GM18499 (cell line): ENCODE measurements around the gene ARHGAP22.
"Not testable (repeated sequence)": the region's sequence is repeated elsewhere in the genome, so short reads cannot be mapped to it uniquely, and the experiment has no call there.

Experiments
- ATAC-seq: cut with Tn5 transposase; IDR thresholded peaks from one replicate; pipeline ENCODE4 v1.9.1; 2021; ENCODE audit warnings: moderate number of reproducible peaks; ENCODE audit not compliant: insufficient read depth, unreplicated experiment

The ARHGAP22 gene

DNA sequence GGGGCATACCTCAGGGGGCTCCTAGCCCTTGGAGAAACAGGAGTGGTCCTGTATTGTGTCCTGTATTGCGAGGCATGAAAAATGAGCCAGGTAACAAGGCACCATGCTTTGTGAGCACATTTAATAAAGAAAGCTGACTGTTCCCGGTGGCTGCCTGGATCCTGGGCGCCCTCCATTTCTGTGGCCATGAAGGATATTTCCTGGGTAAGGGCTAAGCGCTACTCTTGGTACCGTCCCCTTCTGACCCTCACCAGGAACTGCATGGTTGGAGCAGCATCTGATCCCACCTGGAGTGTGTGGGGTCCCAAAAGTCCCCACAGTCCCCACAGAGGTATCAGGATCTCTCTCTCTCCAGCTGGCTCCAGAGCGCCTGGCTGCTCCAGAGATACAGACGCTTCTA, 158.9 kb downstream of the ARHGAP22 start:
- ATAC-seq = no peak

DNA sequence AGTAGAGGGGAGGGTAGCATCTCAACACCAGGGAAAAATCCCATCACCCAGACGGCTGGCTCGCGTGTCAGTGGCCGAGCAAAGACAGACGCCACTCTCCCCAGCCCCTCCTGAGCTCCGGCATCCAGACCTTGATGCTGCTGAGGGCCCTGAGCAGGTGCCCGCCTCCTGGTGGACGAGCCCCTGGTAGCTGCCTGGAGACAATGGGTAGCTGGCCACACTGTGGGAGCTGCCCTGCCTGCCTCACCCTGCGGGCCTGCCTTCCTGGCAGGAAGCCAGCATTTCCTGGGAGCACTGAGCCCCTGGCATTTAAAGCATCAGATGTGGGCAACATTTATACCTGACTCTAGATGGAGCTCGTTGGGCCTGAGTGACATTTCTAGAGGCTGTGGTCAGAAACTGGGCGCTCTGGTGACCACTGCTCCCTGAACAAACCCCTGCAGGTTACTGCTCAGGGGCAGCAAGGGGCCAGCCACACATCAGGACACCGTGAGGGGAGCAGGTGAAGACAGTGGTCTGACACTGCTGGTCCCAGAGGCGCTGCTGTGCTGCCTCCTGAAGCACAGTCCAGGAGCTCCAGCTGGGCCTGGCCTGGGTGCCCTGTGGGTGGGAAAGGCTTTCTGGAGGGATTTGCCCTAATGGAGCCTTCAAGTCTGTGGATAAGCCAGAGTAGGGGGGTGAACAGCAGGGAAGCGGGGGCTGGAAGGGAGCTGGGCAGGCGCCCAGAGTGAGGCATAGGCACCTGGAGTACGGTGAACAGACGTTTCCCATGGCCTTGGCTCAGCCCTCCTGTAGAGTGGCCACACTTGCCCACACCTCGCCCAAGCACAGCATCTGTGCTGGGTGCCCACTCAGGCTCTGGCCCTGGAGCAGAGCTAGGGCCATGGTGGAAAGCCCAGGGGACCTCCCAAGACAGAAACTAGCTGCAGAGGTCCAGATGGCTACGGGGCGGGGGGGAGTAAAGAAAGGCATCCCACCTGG, 159.7 kb downstream of the ARHGAP22 start:
- no peak for ATAC-seq

DNA sequence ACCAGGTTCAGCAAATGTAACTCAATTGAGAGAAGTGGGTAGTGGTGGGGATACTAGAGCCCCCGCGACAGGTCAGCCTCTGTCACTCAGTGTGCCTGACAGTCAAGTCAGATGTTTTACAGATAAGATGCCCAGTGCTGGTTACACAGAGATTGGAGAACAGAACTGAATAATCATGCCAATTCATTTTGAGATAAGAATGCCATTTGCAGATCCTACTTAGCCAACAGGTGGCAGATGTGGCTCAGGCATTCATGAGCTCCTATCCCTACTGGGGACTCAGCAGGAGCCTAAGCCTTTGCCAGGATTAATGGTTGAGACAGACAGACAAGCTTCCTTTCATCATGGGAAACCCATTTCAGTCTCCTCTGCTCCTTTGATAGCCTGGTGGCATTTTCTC, 160.6 kb downstream of the ARHGAP22 start:
- ATAC-seq = no peak

DNA sequence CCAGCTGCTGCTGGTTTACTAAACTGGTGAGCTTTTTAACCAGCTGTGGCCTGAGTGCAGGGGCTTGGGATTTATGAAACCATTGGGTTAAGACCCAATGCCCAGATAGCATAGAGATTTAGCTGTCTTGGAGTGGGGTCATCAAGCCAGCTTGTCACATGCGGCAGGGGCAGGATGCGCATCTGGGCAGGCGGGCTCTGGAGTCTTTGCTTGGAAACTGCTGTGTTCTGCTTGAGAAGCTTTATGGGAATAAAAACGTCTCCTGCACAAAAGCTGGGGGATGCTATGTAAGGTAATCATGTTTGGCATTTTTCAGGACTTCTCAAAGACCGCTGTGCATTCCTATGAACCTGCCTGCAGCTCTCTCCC, 162.1 kb downstream of the ARHGAP22 start:
- ATAC-seq = no peak

DNA sequence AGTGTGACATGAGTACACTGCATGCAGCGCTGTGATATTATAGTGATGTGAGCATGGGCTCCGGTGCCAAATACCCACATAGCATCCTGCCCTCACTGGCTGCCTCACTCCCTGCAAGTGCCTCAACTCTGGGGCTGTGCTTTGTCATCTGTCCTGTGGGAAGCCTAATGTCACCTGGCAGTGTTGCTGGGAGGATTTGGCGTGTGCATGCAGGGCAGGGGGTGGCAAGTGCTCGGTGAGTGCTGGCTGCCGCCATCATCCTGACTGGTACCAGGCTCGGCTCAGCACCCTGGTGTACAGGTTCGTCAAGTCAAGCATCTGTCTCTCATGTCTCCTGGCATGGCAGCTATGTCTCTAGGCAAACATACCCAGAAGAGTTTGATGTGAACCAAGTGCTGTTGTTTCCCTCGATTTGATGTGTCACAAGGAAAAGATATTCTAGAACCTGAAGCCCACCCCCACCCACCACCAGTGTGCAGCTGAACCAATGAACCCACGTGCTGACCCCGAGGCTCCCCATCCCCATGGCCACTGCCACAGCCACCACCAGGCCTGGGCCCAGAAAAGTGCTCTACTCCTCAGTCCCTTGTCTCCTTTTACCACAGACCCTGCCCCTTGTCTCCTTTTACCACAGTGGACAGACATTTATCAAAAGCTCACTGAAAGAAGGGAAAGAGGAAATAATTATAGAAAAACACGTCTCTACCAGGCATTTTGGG, 162.6 kb downstream of the ARHGAP22 start:
- ATAC-seq = no peak

DNA sequence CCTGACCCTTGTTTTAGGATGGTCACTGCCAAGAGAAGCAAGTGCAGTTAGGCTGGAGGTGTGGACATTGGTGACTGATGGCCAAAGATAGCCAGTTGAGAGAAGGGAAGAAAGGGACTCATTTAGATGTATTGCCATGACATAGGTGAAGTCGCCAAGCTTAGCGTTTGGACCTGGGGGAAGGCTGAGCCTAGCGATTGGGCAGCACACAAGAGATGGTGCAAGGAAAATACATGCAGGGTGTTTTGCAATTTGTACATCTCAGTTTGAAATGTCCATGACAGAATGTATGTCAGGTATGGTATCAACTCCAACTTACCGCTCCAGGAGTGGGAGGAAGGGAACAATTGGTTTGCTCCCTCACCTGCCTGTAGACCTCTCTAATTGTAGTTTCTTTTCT, 164.1 kb downstream of the ARHGAP22 start:
- no peak for ATAC-seq

DNA sequence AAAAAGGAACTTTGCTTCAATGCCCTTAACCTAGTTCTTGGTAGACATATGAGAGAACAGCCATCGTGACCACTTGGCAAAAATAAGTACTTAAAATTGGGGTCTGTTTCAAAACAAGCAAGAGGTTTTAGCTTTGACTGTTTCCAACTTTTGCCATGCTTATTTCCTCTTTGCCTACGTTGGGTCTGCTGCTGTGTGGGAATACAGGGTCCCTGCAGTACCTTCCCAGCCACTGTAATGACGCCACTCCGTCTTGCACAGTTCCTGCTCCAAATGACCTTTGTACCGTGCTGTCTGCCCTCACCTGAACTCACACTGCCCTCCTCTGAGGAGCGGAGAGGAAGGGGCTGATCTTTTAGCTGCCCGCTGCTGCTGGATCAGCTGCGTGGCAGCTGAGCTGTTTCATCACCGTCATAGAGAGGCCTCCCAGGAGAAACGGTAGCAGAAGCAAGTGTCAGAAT, 165.3 kb downstream of the ARHGAP22 start:
- no peak for ATAC-seq

DNA sequence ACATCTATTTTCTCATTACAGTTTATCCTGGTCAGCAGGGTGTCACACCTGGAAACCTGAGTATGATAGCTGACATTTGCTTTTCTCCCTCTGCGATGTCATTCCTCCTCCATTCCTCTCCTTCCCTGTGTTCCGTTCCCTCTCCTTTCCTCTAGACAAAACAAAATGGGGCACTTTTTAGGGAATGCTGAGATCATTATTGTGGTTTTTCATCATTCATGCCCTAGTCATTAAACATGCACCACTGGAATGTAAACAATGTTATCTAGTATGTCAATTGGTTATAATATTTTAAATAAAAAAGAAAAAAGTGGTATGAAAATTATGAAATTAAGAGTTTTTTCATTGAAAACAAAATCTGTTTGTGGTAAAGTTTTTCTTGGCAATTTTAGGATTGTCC, 165.8 kb downstream of the ARHGAP22 start:
- ATAC-seq = no peak

DNA sequence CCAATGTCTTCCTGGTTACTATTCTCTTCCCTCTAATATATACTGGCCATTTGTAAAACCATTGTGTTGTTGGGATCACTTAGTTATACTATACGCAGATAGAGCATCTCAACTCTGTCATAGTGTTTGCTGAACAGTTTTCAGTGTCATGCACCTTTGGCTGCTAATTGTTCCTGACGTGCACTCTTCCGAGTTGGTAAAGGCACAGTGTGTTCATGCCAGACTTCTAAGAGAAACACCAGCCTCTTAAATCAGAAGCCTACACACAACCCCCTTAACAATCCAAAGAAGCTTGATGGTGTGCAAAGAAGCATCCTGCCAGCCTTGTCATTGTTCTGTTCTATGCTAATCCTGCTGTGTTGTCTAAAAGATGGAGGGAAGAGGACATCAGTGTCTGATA, 167.3 kb downstream of the ARHGAP22 start:
- ATAC-seq = no peak

DNA sequence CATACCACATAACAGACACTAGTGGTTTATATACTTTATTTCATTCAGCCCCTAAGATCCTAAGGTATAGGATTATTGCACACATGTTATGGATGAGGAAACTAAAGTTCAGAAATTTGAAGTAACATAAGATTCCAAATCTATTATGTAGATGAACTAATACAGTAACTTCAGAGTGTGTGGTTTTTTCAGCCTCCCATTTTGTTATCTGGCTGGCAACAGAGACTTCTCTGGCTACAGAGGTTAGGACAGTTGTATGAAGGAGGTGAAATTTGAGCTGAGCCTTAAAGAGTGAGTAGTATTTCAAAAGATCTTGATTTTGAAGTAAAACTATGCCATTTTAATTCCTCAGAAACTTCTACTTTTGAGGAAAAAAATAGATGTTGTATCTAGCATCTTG, 173.0 kb downstream of the ARHGAP22 start:
- ATAC-seq = no peak

DNA sequence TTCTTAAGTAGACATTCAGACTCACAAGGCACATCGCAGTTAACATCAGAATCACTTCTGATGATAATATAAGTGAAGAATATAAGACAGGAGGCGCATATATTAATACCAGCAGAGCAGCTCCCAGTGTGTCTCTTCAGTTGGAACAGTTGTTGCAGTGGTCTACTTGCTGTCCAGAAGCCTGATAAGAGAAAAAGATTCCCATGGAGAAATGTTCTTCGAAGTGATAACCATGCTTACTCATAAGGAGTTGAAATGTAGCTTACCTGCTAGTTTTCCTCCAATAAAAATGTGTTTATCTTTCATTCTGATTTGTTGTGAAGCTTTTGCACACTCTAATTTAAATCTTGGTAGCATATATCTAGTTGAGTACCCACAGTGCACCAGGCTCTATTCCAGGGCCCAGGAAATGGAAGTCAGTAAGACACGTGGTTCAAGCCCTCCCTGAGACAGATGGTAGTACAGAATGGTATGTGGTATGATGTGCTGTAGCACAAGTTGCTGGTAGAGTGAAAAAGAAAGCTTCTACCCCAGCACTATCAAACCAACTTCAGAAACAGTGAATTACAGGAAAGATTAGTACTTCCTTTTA, 174.4 kb downstream of the ARHGAP22 start:
- no peak for ATAC-seq

DNA sequence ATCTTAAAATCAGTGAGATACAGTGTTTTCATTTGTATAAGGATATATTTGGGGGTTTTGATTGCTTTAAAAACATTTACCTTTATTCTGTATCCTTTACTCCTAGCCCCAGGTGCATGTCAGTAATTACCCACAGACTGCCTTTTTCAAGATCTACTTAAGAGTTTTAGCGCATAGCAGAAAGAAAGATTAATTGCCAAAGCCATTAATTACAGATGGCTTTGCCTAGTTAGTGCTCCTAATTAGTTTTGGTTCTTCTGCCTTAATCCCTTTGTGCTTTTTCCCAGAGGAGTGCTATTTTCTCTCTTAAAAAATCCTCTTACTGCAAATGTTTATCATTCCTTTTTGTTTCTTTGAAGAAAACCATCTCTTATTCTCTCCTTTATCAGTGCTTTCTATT, 175.6 kb downstream of the ARHGAP22 start:
- ATAC-seq = no peak

DNA sequence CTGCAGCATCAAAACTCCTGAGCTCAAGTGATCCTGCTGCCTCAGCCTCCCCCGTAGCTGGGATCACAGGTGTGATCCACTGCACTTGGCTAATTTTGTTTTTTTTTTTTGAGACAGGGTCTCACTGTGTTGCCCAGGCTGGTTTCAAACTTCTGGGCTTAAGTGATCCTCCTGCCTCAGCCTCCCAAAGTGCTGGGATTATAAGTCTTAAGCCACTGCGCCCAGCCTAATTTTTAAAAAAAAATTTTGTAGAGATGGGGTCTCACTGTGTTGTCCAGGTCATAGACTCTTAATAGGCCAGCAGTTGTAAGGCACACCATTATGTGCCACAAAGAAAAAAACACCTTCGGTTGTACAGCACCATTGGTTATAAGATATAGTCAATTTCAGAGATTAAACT, 176.0 kb downstream of the ARHGAP22 start:
- no peak for ATAC-seq

DNA sequence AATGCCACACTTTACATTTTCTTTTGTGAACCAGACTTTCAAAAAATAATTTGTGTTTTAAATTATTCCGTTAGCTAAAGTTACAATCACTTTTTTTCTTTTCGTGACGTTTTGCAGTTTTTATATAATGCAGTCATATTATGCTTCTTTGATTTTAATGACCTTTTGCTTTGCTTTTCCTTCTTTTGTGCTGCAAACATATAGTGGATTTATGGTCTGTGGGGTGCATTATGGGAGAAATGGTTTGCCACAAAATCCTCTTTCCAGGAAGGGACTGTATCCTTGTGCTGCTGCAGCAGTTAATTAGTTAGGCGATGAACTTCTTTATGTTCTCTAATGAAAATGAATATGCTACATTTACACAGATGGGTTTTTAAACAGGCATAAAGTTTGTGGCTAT, 181.0 kb downstream of the ARHGAP22 start:
- no peak for ATAC-seq

DNA sequence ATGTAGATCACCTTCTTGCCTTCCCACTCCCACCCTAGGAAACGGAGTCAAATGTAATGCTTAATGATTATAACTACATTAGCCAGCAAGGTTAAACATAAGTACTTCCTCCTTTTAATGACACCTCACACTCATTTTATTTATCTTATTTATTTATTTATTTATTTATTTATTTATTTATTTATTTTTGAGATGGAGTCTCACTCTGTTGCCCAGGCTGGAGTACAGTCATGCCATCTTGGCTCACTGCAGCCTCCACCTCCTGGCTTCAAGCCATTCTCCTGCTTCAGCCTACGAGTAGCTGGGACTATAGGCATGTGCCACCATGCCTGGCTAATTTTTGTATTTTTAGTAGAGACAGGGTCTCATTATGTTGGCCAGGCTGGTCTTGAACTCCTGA, 183.0 kb downstream of the ARHGAP22 start:
- not testable (repeated sequence) for ATAC-seq

DNA sequence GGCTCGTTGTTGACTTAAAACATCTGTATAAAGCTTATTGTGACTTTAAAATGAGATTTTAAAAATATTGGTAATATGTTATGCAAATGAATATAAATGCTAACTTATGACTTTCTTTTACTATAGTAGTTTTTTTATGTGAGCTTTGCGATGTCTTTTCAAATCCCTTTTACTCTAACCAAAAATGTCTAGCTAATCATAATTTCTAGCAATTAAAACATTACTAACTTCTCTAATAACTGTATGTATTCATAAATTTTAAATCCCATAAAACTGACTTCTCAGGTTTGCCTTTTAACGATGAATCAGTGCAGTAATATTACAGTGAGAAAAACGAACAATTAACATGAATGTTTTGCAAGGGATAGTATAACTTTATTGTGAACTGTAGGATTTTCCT, 185.2 kb downstream of the ARHGAP22 start:
- no peak for ATAC-seq

DNA sequence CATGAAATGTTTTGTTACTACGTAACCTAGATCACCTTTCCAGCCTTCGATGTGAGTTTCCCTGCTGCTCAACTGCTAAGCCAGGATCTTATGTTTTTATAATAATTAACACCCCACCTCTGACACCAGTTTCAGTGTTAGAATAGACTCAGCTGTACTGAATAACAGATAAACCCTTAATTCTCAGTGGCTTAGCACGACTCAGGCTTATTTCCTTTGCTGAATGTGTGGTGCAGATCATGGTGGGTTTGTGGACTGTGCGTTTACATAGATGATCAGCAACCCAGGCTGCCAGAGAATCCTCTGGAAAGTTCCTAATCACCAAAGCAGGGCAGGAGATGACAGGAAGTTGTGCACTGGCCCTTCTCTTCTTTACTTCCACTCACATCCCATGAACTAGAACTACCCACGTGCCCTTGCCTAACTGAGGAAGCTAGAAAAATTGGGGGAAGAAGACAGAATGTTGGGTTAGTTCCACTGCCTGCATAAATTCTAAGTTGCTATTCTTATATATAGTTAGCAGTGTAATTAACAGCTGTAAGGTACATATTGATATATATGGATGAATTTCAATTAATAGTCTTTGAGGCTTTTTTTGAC, 186.6 kb downstream of the ARHGAP22 start:
- no peak for ATAC-seq

DNA sequence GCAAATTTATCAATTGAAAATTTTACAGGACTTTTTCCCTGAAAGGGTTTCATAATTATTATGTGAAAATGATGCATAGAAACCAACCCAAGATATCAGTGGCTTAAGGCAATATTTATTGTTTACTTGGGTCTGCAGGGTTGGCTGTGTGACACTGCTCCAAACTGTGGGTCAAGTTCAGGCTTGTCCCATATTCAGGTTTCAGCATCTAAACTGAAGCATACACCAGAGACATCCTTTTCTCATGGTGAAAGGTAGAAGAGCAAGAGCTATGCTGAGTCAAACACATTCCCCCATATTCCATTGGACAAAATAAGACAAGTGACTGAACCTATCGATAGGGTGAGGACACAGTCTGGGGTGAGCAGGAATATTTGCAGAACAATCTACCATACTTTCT, 187.5 kb downstream of the ARHGAP22 start:
- no peak for ATAC-seq

DNA sequence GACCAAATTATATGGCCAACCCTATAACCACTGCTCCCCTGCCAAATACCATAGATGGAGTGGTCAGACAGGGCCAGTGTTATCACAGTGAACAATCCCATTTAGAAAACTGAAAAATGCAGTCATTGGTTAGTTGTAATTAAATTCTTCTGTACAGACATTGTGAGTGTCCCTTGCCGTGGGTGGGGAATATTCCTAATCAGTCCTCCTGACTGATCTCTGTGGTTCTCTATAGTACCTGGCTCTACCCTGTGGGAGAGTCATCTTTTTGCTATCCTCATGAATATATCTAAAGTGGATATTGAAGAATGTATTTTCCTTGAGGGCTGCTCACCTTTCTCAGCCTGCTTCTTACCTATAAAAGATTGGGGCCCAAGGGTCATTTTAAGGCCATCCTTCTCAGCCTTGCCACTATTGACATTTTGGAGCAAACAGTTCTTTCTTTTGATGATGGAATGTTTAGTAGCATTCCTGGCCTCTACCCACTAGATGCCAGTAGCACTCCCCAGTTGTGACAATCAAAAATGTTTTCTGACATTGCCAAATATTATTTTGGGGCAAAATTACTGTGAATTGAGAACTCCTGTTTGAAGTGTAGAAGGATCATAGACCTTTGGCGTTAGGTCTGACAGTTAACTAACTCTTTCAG, 188.2 kb downstream of the ARHGAP22 start:
- ATAC-seq = no peak

DNA sequence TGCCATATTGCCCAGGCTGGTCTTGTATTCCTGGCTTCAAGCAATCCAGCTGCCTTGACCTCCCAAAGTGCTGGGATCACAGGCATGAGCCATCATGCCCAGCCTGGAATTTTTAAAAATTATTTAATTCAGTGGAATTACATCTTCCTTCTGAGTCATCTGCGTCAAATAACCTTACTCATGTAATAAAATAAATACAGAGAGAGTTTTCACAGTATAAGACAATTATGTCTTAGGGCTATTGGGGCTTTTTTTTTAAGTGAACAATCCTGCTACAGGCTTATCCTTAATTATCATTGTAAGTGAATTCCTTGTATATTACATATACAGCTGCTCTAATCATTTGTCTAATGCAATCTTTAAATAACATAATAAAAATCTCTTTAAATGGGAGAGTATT, 190.1 kb downstream of the ARHGAP22 start:
- ATAC-seq = no peak
